ENCODE measurements around the gene NTSR1. TPM values are rescaled to one million over a fixed set of nuclear protein-coding genes. Genes with fewer than 3 reads are reported as not detected.
A peak's percentile ranks its signal among the peaks of the same experiment; 100 is the strongest.

NTSR1 gene
- polyA plus RNA-seq, 3 donors = 0.35 to 2.5 (median 0.40) TPM

DNA sequence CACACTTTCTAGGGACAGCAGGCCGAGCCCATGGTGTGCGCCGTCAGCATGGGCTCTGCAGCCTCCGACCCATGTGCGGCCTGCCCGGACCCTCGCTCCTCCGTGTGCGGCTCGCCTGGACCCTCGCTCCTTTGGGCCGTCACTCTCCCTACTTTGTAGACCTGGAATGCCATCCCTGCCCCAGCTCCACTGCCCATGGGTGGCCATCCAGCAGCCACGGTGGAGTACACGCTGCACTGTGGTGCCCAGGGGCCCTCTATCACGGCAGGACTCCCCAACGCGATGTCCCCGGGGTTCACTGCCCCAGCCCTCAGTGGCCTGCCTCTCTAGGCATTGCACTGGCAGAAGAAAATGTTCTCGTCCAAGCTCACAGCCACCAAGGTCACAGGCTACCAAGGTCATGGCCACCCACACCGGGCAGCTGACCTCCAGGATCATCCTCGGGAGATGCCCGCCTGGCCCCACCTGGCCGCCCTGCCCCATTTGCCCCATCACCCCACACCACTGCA is 63.5 kb downstream of the NTSR1 start:
- intact Hi-C loops (cut with micrococcal nuclease) = no loop called here
- peaks cover 3 to 7% (median 3%) of the 10 kb centered on the region in 3 donors for H3K27me3 Mint-ChIP-seq (ENCODE audit: low read depth in 3 of 3)
- H3K4me1 Mint-ChIP-seq = peaks cover 49% of the 10 kb centered on the region
- H3K36me3 ChIP-seq (replicated peaks in 1 of 2; ENCODE audit: control insufficient read depth in 1 of 2, insufficient read depth in 2 of 2, low read length in 2 of 2) = no peaks in the 10 kb centered on the region
- H4K20me1 ChIP-seq (ENCODE audit: insufficient read depth, low read length) = no peaks in the 10 kb centered on the region
- no peaks in the 10 kb centered on the region for H3K27me3 ChIP-seq (ENCODE audit: control insufficient read depth in 2 of 2, insufficient read depth in 2 of 2, low read length in 2 of 2)
- H3K4me1 ChIP-seq (ENCODE audit: control insufficient read depth in 1 of 2, insufficient read depth in 2 of 2, low read length in 2 of 2) = peaks cover 44 to 52% of the 10 kb centered on the region in 2 donors
- no peaks in the 10 kb centered on the region for H3K9me3 ChIP-seq (replicated peaks in 1 of 2; ENCODE audit: control insufficient read depth in 1 of 2, insufficient read depth in 1 of 2, low read length in 2 of 2)
- no peaks in the 10 kb centered on the region for H3K36me3 Mint-ChIP-seq
- no peak overlapping the region for H3K9ac ChIP-seq (ENCODE audit: insufficient read depth, low read length, poor library complexity, severe bottlenecking)
- TF ChIP-seq, protein P1, sequence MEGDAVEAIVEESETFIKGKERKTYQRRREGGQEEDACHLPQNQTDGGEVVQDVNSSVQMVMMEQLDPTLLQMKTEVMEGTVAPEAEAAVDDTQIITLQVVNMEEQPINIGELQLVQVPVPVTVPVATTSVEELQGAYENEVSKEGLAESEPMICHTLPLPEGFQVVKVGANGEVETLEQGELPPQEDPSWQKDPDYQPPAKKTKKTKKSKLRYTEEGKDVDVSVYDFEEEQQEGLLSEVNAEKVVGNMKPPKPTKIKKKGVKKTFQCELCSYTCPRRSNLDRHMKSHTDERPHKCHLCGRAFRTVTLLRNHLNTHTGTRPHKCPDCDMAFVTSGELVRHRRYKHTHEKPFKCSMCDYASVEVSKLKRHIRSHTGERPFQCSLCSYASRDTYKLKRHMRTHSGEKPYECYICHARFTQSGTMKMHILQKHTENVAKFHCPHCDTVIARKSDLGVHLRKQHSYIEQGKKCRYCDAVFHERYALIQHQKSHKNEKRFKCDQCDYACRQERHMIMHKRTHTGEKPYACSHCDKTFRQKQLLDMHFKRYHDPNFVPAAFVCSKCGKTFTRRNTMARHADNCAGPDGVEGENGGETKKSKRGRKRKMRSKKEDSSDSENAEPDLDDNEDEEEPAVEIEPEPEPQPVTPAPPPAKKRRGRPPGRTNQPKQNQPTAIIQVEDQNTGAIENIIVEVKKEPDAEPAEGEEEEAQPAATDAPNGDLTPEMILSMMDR (IDR thresholded peaks at IDR 0.05) = no peak
- H3K27ac ChIP-seq (ENCODE audit: low read depth in 1 of 2, low read length in 2 of 2) = no peak overlapping the region
- H3K4me3 Mint-ChIP-seq = no peak overlapping the region
- peaks cover 0 to 3% (median 2%) of the 10 kb centered on the region in 7 donors for H3K9me3 Mint-ChIP-seq
- H3K79me2 ChIP-seq (ENCODE audit: insufficient read depth, low read length) = no peaks in the 10 kb centered on the region
- WGBS (ENCODE audit: insufficient coverage) = 96% methylated on average over 22 of the region's 23 CpGs
- peak overlapping the region in 1 of 7 donors; percentile 46 for H3K27ac Mint-ChIP-seq
- H3K4me2 ChIP-seq (replicated peaks; ENCODE audit: extremely low read depth, low read length, poor library complexity, severe bottlenecking) = no peak overlapping the region
- no peak overlapping the region for H3K4me3 ChIP-seq (replicated peaks in 1 of 3; ENCODE audit: low read depth in 2 of 3, low read length in 3 of 3)
- no peak overlapping the region for H2AFZ ChIP-seq (ENCODE audit: insufficient read depth, low read depth, low read length, poor library complexity, severe bottlenecking)
- DNase-seq = no peak

GRCh38 chr20:62772619-62772989 is 64.0 kb downstream of the NTSR1 start:
- intact Hi-C loops (cut with micrococcal nuclease) = no loop called here
- H3K27ac Mint-ChIP-seq = peak overlapping the region in 1 of 7 donors; percentile 46

More at GRCh38 chr20:62772619-62772989, 64.0 kb downstream of the NTSR1 start:
- Histone ChIP-seq H3K79me2 (ENCODE audit: insufficient read depth, low read length) (no peaks in the 10 kb centered on the region), H3K4me2 (replicated peaks; ENCODE audit: extremely low read depth, low read length, poor library complexity, severe bottlenecking) (no peak overlapping the region), H3K27me3 (ENCODE audit: control insufficient read depth in 2 of 2, insufficient read depth in 2 of 2, low read length in 2 of 2) (no peaks in the 10 kb centered on the region), H3K27ac (ENCODE audit: low read depth in 1 of 2, low read length in 2 of 2) (no peak overlapping the region), H3K4me3 (replicated peaks in 1 of 3; ENCODE audit: low read depth in 2 of 3, low read length in 3 of 3) (no peak overlapping the region), H3K9me3 (replicated peaks in 1 of 2; ENCODE audit: control insufficient read depth in 1 of 2, insufficient read depth in 1 of 2, low read length in 2 of 2) (no peaks in the 10 kb centered on the region), H3K9ac (ENCODE audit: insufficient read depth, low read length, poor library complexity, severe bottlenecking) (no peak overlapping the region), H2AFZ (ENCODE audit: insufficient read depth, low read depth, low read length, poor library complexity, severe bottlenecking) (no peak overlapping the region), H3K4me1 (ENCODE audit: control insufficient read depth in 1 of 2, insufficient read depth in 2 of 2, low read length in 2 of 2) (peaks cover 48 to 56% of the 10 kb centered on the region in 2 donors), H3K36me3 (replicated peaks in 1 of 2; ENCODE audit: control insufficient read depth in 1 of 2, insufficient read depth in 2 of 2, low read length in 2 of 2) (no peaks in the 10 kb centered on the region), H4K20me1 (ENCODE audit: insufficient read depth, low read length) (no peaks in the 10 kb centered on the region)
- Mint-ChIP-seq H3K36me3 (no peaks in the 10 kb centered on the region), H3K4me1 (peaks cover 53% of the 10 kb centered on the region), H3K9me3 (peaks cover 0 to 5% (median 2%) of the 10 kb centered on the region in 7 donors), H3K27me3 (ENCODE audit: low read depth in 3 of 3) (peaks cover 1 to 7% (median 3%) of the 10 kb centered on the region in 3 donors), H3K4me3 (no peak overlapping the region)
- WGBS (ENCODE audit: insufficient coverage) = 91% methylated on average over 10 of the region's 11 CpGs
- TF ChIP-seq, protein P1 (IDR thresholded peaks at IDR 0.05) = no peak
- DNase-seq = no peak
